Right lung (tissue), 5 donors: ENCODE measurements around the gene ZNF784. TPM values are rescaled to one million over a fixed set of nuclear protein-coding genes. Genes with fewer than 3 reads are reported as not detected.

Experiments used
- DNase-seq, 2 donors: peaks; one replicate each; pipeline ENCODE4 v3.0.0-alpha.2; 2013
- polyA plus RNA-seq, 5 donors: library from polyadenylated mRNA; unstranded; fragments of 120-200 nt; gene quantifications; one replicate each; pipeline versions ENCODE4 v1.2.1 to v1.2.3, GENCODE V29; 2013; ENCODE audit warnings: inconsistent platforms in 1 of 5, low replicate concordance in 1 of 5; ENCODE audit not compliant: insufficient read length in 5 of 5, insufficient read depth in 1 of 5

ZNF784 gene
- polyA plus RNA-seq, 5 donors: 7.8 to 11.6 (median 8.8) TPM

DNA sequence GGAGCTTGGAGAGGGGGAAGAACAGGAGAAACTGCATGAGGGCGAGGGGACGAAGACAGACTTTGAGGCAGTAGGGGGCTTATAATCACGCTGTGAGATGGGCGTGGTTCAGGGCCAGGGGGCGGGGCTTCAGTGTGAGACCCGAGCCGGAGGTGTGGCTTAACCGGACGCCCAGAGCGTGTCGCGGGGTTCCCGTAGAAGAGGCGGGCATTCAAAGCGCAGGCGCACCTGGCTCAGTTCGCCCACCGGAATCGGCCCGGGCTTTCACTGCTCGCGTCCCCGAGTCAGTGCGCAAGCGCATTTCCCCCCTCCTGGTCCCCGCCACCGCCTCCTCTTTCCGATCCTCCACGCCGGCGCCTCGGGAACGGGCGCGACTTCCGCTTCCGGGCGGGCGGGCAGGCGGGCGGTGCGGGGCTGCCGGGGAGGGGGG is 19.1 kb downstream of the ZNF784 start:
- peak; percentile 95 to 97 for DNase-seq

DNA sequence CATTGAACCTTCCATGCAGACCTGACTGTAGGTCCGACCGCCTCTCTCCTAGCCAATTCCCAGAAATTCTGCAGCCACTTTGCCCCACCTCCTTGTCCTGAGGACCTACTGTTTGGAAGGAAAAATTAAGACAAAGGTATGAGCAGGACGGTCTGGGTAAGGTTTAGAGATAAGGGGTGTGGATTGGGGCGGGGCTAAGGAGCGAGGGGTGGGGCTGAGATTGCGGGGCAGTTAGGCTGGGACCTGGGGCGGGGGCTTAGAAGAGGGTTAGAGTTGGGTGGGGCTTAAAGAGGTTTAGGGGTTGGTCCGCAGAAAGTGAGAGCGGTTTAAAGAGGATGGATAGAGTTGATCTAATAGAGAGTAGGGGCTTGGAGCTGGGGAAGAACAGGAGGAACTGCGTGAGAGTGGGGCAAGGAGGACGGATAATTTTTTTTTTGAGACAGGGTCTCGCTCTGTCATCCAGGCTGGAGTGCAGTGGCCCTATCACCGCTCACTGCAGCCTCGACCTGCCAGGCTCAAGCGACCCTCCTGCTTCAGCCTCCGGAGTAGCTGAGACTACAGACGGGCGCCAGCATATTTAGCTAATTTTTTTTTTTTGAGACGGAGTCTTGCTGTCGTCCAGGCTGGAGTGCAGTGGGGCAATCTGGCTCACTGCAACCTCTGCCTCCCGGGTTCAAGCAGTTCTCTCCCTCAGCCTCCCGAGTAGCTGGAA is 20.6 kb downstream of the ZNF784 start:
- DNase-seq: no peak

DNA sequence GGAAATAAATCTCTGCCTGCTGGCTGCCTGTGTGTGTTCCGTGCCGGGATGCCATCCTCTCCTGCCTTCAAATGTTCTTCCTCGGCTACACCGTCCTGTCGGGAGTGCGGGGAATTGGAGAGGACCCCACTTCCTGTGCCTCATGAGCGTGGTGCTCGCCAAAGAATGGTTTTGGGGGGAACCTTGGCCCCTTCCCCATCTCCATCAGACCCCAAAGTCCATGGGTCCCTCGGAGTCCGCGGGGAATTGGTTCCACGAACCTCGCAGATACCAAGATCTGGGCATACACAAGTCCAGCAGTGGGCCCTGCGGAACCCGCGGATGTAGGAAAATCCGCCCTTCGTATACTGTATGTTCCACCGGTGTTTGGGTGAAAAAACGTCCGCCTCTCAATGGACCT is 21.3 kb downstream of the ZNF784 start:
- DNase-seq: no peak

DNA sequence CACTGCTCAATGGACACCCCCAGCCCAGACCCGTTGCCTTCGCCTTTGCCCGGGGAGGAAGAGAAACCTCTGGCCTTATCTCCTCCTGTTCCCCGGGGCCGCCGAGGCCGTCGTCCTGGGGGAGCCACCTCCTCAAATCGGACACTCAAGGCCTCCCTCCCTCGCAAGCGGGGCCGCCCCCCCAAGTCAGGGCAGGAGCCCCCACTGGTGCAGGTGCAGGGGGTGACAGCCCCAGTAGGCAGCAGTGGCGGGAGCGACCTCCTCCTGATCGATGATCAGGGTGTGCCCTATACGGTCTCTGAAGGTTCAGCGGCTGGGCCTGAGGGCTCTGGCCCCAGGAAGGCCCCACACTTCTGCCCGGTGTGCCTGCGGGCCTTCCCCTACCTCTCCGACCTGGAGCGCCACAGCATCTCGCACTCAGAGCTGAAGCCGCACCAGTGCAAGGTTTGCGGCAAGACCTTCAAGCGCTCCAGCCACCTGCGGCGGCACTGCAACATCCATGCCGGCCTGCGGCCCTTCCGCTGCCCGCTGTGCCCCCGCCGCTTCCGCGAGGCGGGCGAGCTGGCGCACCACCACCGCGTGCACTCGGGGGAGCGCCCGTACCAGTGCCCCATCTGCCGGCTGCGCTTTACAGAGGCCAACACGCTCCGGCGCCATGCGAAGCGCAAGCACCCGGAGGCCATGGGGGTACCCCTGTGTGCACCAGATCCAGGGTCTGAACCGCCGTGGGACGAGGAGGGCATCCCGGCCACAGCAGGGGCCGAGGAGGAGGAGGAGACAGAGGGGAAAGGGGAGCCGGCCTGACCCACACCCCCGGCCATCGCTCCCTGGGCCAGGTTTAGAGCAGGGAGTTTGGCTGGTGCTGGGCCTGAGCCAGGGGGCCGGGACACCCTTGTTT is 22.0 kb downstream of the ZNF784 start:
- no peak for DNase-seq

DNA sequence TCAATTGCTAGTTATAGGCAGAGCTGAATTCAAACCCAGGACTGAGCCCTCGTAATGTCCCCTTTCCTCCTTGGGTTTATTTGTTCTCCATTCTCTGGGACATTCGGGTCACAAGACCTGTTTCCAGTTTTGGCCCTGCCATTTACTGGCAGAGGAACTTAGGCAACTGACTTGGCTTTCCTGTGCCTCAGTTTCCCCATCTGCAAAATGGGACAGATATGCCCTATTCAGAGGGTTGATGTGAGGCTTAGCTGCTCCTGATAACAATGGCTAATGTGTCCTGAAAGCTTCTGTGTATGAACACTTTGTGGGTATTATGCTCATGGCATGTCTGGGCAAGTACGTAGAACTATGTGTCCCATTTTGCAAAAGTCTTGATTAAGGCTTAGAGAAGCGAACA is 23.3 kb downstream of the ZNF784 start:
- no peak for DNase-seq

DNA sequence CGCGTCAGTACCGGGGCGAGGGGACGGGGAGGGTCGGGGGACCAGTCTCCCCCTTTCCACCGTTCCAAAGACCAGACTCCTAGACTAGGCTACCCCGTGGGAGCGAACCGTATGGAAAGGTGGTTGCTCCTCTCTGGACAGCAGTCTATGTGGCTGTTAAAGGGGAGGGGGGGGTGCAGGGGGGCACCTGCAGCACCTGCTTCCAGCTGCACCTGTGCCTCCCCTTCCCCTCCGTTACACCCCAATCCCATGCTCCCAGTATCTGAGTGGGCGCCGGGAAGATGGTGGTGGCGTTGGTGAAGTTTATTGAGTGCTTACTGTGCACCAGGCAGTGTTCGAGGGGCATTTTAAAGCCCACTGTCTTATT is 23.7 kb downstream of the ZNF784 start:
- no peak for DNase-seq

DNA sequence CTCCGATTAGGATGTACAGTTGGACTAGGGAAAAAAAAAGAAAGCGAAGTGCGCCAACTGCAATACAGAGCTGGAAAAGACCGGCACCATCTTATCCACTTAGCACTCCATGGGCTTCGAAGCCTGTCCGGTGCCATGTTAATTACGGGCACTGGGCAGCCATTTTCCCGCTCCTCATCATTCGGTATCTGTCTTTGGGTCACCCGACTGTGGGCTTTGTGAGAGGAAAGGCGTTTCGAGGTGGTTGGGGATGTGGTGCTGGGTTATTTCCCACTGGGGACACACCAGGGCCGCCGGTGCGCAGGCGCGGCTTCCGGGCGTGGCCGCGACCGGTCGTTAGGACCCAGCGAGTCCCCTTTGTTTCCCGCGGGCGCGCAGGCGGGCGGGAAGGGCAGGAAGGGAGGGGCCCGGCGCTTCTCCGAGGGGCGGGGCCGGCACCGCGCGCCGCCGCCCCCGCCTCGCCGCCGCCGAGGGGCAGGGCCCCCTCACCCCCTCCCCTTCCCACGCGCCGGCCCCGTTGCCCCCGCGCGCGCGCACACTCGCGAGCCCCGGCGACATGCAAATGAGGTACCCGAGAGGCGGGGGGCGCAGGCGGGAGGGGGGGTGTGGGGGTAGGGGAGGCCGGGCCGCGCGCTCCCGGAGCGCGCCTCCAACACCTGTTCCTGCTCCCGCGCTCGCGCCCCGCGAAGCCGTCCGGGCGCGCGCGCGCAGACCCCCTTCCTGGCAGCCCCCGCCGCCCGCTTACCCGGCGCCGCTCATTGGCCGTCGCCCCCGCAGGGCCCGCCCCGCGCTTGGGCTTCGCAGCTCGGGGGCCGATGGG is 24.3 kb downstream of the ZNF784 start, which contains the start of gene ZNF524:
Gene ZNF524 (plus strand): TSS at position 447 of the 820 bp plus-strand sequence. CDS start 1,825 bp downstream, outside the sequence.
- peak; percentile 97 to 99 for DNase-seq

DNA sequence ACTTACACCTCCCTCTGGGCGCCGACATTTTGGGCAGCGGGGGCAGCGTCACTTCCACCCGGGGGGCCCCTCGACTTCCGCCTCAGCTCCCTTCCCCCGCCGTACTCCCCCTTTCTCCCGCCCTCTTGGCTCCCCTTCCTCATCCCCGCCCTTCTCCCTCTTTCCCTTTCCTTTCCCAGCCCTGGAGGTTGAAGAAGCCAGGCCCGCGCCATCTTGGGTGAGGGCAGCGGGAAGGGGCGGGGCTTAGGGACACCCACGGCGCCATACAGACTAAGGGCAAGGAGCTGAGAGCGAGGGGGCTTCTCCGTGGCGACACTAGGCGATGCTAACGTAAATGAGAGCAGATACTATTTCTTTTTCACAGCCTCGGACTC is 24.9 kb downstream of the ZNF784 start, which contains the start of gene FIZ1:
Gene FIZ1 (minus strand): TSS at position 50 of the 374 bp plus-strand sequence. CDS start 1,652 bp downstream, outside the sequence.
- DNase-seq: peak; percentile 99

DNA sequence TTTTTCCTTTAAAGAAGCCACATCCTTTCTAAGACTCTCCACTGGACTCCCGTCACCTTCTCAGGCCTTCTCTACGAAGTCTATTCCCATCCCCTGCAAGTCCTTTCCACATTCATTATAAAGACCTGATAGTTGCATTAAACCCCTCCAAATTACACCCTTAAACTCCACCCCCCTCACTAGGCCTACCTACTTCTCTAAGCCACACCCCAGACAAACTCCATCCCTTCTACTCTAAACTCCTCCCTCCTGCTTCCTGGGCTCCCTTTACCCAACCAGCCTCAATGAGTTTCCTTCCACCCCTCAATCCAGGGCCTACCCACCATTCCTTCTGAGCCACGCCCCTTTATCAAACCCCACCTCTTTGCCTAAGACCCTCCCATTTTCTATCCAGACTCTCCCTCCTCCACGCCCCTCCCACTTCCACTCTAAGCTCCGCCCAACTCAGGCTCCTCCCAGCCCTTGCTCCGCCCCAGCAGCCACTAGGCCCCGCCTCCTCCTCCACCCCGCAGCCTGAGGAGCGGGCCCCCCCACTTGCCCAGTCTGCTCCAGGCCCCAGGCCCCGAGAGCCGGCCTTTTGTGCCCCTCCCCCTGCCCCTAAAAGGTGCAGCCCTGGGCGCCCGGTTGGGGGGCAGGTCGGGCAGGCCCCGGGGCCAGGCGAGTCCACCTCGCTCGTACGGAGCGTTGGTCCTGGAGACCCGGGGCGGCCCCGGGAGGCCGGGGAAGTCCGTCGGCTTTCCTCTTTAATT is 25.5 kb downstream of the ZNF784 start:
- DNase-seq: peak; percentile 86 to 87

DNA sequence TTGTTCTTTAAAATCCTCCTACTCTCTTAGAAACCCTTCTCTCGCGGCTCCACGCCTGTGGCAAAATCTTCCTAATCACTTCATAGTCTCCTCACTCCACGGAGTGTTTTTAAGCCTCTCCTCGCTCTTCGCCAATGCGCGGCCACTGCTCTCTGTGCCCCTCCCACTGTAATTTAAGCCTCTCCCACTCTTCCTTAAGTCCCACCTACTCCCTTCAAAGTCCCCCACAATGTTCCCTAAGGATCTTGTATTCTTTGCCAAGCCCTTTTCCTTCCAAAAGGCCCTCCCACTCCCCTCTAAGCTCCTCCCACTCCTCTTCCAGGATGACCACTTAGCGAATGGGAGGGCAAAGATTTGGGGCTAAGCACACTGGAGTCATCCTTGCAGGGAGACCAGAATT is 26.3 kb downstream of the ZNF784 start:
- DNase-seq: no peak

DNA sequence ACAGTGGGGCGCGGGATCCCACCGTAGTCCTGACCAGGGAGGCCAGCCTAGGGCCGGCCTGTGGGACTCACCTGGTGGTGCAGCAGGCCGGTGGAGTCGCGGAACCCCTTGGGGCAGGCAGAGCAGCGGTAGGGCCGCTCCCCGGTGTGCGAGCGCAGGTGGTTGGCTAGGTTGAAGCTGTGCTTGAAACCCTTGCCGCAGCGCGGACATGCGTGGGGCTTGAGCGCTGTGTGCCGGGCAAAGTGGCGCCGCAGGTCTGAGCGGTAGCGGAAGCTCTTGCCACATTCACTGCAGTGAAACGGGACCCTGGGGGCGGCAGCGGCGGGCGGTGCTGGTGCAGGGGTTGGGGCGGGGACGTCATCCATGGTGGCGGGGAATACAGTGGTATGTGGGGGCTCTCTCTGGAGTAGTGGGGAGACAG is 26.9 kb downstream of the ZNF784 start:
- DNase-seq: no peak

DNA sequence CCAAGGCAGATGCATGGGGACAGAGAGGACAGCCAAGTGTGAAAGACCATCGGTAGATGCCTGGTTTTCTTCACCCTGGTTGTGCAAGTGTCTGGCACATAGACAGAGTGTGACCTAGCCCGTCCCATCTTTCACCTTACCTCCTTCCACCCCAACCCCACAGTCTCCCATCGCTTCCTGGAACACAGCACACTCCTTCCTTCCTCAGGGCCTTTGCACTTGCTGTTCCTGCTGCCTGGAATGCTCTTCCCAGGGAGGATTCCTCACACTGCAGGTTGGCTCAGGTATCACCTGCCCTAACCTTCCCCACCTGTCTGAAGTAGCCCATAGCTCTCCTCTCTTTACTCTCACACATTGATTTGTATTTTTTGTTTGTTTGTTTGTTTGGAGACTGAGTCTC is 28.1 kb downstream of the ZNF784 start:
- DNase-seq: no peak

DNA sequence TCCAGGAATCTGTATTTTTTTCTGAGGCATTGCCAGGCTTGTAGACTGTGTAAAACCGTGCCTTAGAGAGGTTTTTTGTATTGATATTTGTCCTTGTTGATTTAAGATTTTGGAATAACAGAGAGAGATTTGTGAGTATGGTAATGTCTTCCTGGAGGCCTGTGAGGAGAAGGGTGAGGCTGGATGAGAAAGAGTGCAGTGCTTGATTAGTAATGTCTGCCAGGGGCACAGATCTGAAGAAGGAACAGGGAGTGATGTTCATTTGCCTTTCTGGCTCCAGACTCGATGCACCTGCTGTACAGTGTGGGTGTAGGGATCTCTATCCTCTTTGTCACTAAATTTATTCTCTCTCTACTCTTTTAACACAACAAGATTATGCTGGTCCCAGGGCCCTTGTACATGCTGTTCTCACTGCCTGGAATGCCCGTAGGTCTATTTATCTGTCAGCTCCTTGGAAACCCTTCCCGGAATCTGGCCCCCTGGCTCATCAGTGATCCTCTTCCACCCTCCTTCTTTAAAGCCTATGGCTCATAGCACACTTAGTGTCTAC is 29.3 kb downstream of the ZNF784 start:
- DNase-seq: no peak

DNA sequence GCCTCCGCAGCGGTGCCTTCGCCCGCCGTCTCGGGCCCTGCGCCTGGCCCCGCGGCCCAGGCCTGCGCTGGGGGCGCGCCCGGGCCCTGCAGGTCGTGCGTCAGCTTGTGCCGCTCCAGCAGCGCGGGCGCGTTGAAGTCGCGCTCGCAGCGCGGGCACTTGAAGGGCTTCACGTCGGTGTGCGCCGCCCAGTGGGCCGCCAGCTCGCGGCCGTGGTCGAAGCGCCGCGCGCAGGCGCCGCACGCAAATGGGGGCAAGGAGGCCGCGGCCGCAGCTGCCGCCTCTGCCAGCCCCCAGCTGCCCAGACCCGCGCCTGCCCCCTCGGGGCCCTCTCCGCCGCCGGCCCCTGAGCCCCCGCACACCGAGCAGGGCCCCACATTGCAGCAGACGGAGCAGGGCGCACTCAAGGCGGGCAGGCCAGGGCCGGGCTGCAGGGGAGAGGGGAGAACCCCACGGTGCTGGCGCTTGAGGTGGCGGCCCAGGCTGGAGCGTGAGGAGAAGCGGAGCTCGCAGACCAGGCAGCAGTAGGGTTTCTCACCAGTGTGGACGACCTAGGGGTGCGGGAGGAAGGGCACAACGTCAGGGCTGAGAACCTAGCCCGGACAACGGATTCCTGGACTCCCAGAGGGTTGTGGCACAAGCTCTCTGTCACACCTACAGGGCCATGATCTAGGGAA is 31.1 kb downstream of the ZNF784 start:
- DNase-seq: no peak

DNA sequence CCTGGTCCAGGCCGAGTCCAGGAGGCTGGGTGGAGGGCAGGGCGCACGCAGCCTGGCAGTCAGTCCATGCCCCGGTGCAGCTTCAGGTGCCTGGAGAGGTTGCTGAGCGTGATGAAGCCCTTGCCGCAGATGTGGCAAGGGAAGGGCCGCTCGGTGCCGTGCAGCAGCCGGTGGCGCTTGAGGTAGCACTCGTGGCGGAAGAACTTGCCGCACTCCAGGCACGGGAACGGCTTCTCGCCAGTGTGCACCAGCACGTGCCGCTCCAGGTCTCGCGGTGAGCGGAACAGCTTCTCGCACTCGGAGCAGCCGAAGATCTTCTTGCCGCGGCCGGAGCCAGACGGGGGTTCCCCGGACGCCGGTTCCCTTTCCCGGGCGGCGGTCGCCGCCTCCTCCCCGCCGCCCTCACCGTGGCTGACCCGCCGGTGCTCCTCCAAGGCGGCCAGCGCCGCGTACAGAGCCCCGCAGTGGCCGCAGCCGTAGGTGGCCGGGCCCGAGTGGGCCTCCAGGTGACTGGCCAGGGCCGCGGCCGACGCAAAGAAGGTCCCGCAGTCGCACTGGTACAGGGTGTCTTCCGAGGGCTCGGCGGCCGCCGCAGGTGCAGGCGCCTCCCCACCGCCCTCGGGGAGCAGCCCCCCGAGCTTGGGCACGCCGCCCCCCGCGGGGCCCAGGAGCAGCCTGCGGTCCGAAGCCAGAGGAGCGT is 31.8 kb downstream of the ZNF784 start:
- DNase-seq: no peak

DNA sequence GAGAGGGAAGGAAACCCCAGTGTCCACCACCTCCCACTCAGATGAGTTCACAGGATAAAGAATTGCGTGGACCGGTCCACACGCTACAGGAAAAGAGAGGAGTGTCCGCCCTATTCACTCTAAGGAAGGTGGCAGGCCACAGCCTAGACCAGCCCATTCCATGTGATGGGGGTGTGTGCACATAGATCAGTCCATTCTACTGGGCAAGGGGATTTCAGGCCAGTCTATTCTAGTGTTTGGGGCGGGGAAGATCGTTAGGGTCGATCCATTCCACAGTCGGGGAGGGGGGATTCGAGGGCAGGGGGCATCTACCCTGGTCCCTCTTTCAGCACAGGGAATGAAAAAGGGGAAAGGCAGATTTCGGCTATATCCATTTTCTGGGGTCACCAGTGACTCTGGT is 32.8 kb downstream of the ZNF784 start:
- no peak for DNase-seq

DNA sequence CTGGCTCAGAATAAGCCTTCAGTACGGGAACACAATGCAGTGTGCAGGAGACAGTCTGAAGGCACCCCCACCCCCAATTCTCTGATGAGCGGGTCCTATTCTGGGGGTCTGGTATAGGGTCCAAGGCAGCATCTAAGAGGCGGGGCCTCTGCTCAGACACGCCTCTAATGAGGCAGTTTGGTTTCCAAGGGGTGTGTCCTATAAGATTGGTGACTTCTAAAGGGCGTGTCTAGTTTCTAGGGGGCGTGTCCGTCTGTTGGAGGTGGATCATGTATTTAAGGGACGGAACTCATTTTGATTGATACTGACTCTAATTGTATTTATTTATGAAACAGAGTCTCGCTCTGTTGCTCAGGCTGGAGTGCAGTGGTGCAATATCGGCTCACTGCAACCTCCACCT is 33.7 kb downstream of the ZNF784 start:
- no peak for DNase-seq

DNA sequence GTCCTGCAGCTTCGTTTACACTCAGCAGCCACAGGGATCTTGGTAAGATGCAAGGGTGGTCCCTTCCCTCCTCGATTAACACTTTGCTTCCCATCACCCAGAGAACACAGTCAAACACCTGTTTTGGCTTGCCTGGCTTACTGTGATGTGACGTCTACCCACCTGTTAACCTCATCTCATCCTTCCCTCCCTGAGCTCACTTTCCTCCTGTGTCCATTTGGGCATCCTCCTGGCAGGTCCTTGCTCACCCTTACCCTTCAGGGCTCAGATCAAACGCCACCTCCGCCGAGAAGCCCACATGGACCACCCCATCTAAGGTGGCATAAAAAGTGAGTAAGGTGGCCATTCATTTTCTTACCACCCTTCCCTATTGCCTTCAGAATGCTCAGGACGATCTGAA is 34.3 kb downstream of the ZNF784 start:
- DNase-seq: no peak

DNA sequence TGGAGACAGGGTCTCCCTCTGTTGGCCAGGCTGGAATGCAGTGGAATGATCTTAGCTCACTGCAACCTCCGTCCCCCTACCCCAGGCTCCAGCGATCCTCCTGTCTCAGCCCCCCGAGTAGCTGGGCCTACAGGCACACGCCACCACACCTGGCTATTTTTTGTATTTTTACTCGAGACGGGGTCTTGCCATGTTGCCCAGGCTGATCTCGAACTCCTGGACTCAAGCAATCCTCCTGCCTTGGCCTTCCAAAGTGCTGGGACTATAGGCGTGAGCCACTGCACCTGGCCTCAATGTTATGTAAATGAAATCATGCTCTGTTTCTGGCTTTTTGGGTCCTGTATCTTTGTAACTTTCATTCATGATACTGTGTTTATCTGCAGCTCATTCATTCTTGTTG is 35.6 kb downstream of the ZNF784 start:
- DNase-seq: no peak
